ENCODE data around the gene ZNF580. TPM values are rescaled to one million over a fixed set of nuclear protein-coding genes. Genes with fewer than 3 reads are reported as not detected.
A peak's percentile ranks its signal among the peaks of the same experiment; 100 is the strongest.

The ZNF580 gene
- total and polyA plus RNA-seq, 7 donors: 10.4 to 45.5 (median 24.0) TPM

GRCh38 chr19:55626350-55626749 is 14.5 kb upstream of the ZNF580 start:
- 78 to 87% methylated on average over 11 of the region's 11 CpGs for WGBS, 2 donors

DNA sequence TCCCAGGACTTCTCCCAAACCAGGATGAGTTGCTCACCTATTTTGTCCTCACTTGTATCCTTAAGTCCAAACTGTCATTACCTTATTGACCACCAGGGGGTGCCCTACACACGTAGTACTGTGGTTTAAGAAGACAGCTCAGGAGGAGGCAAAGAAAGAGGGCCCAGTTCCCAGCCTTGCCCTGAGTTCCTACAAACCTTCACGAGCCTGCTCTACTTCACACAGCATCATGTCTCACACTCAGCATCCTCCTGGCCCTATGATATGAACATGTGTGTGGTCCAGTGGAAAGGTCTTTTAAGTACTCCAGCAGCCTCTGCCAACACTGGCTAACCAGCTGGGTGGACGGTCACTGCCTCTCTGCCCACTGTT is 8.4 kb upstream of the ZNF580 start:
- peaks cover 0 to 34% (median 32%) of the 10 kb centered on the region in 4 donors for H3K4me1 ChIP-seq
- no peaks in the 10 kb centered on the region for H3K27me3 ChIP-seq
- peak overlapping the region; percentile 69 to 98 (median 75) for H3K27ac ChIP-seq
- H3K9me3 ChIP-seq: no peaks in the 10 kb centered on the region
- 28 to 31% methylated on average over 3 of the region's 3 CpGs for WGBS, 2 donors
- H3K36me3 ChIP-seq: no peaks in the 10 kb centered on the region
- intact Hi-C loops (cut with DNase I): loop anchor here (2.0 kb wide), 1 partner anchor 116 kb away; no protein-coding TSS in a partner anchor
- peak; percentile 96 for DNase-seq
- no peak overlapping the region for H3K4me3 ChIP-seq
- TF ChIP-seq CTCF (IDR thresholded peaks at IDR 0.05): peak; percentile 85 to 95 (median 92)
- TF ChIP-seq POLR2AphosphoS5 (IDR thresholded peaks at IDR 0.05): no peak

More at GRCh38 chr19:55626350-55626749, 14.5 kb upstream of the ZNF580 start:
- Histone ChIP-seq H3K4me1 (peaks cover 0 to 14% (median 13%) of the 10 kb centered on the region in 4 donors), H3K27ac (no peak overlapping the region), H3K4me3 (no peak overlapping the region), H3K36me3 (peaks cover 0 to 10% (median 3%) of the 10 kb centered on the region in 4 donors), H3K27me3 (no peaks in the 10 kb centered on the region), H3K9me3 (no peaks in the 10 kb centered on the region)
- DNase-seq: no peak
- intact Hi-C loops (cut with DNase I): no loop called here
- no peak for TF ChIP-seq POLR2A (IDR thresholded peaks at IDR 0.05)
- TF ChIP-seq CTCF (IDR thresholded peaks at IDR 0.05): no peak
- TF ChIP-seq POLR2AphosphoS5 (IDR thresholded peaks at IDR 0.05): no peak
- no peak for TF ChIP-seq EP300 (IDR thresholded peaks at IDR 0.05)

DNA sequence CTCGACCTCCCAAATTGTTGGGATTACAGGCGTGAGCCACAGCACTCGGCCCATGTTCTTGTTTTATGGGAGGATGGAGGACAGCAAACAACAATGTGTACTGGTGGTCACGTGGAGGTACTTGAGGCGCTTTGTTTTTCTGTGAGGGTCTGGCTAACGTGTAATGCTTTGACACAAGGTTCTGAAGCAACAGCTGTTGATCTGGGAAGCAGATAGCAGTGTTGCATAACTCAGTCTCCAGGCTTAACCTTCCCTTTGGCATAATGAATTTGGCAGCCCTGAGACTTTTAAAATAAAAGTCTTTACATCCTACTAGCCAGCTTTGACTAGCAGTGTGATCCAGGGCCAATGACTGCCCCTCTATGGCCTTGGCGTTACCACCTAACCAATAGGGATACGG is 6.9 kb upstream of the ZNF580 start:
- peak overlapping the region in 1 of 4 donors; percentile 98 for H3K4me3 ChIP-seq
- peak overlapping the region; percentile 88 to 98 (median 97) for H3K27ac ChIP-seq
- H3K27me3 ChIP-seq: no peaks in the 10 kb centered on the region
- 80 to 85% methylated on average over 8 of the region's 8 CpGs for WGBS, 2 donors
- TF ChIP-seq POLR2A (IDR thresholded peaks at IDR 0.05) (no peak), CTCF (IDR thresholded peaks at IDR 0.05) (no peak), EP300 (IDR thresholded peaks at IDR 0.05) (no peak), POLR2AphosphoS5 (IDR thresholded peaks at IDR 0.05) (peak in 1 of 4 donors; percentile 8)
- peaks cover 0 to 7% (median 0%) of the 10 kb centered on the region in 4 donors for H3K36me3 ChIP-seq
- no peak for DNase-seq
- no peaks in the 10 kb centered on the region for H3K9me3 ChIP-seq
- peaks cover 0 to 47% (median 41%) of the 10 kb centered on the region in 4 donors for H3K4me1 ChIP-seq
- intact Hi-C loops (cut with DNase I): loop anchor here (2.0 kb wide), 2 partner anchors 53 to 117 kb away; partner anchors contain the start of gene ZNF579

DNA sequence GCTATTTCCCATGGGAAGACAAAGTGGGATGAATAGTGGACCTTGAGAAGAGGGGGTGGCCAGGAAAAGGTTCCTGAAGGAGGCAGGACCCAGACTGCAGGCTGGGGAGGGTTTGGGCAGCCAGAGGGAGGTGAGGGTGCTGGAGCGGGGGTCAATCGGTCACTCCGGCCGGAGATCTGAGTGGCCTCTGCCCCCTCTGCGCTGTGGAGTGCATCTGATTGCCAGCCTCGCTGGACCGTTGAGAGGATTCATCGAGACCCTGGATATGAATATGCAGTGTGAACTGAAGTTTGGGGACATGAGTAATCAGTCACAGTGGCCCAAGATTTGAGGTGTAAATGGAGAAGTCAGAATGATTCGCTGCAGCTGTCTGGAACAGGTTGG is 5.5 kb upstream of the ZNF580 start:
- Histone ChIP-seq H3K4me3 (peak overlapping the region; percentile 68 to 100 (median 91)), H3K9me3 (no peaks in the 10 kb centered on the region), H3K27me3 (no peaks in the 10 kb centered on the region), H3K4me1 (peaks cover 0 to 62% (median 56%) of the 10 kb centered on the region in 4 donors), H3K36me3 (peaks cover 0 to 7% (median 0%) of the 10 kb centered on the region in 4 donors), H3K27ac (peak overlapping the region; percentile 88 to 98 (median 97))
- DNase-seq: no peak
- 4 to 11% methylated on average over 9 of the region's 9 CpGs for WGBS, 2 donors
- TF ChIP-seq POLR2AphosphoS5 (IDR thresholded peaks at IDR 0.05): no peak
- no peak for TF ChIP-seq EP300 (IDR thresholded peaks at IDR 0.05)
- no peak for TF ChIP-seq CTCF (IDR thresholded peaks at IDR 0.05)
- no peak for TF ChIP-seq POLR2A (IDR thresholded peaks at IDR 0.05)
- intact Hi-C loops (cut with DNase I): loop anchor here (1.0 to 2.0 kb wide), 2 partner anchors 18 to 55 kb away; partner anchors contain the start of gene ZNF579

Measured in sigmoid colon (tissue), 7 donors.